SU-DHL-6 (cell line): ENCODE results near the gene NR5A2.

Source experiments
- H2AFZ ChIP-seq: fragments of 200-600 bp; sonication (generic); 2 replicates; pipeline ENCODE4 v1.6.1; 2014; ENCODE audit warnings: low read depth, mild to moderate bottlenecking, moderate library complexity, mixed read lengths, antibody characterized with exemption, low read length; ENCODE audit not compliant: severe bottlenecking
- H3F3A ChIP-seq: fragments of 200-600 bp; shearing (Covaris generic); 2 replicates; pipeline ENCODE4 v1.6.0; 2016; ENCODE audit warnings: antibody characterized with exemption, mild to moderate bottlenecking; ENCODE audit not compliant: insufficient read depth
- H3K27ac ChIP-seq: fragments of 200-600 bp; sonication (generic); 2 replicates; pipeline ENCODE4 v1.5.1; 2016; ENCODE audit warnings: low read depth, mild to moderate bottlenecking, low read length, moderate library complexity, mixed read lengths
- H3K27me3 ChIP-seq: fragments of 200-600 bp; sonication (generic), shearing (Covaris generic); 2 replicates; pipeline ENCODE4 v1.6.0; 2014; ENCODE audit warnings: mild to moderate bottlenecking, low read length
- H3K36me3 ChIP-seq: fragments of 200-600 bp; sonication (generic); 2 replicates; pipeline ENCODE4 v1.6.1; 2014; ENCODE audit warnings: mild to moderate bottlenecking, low read length, mixed read lengths
- H3K4me2 ChIP-seq: fragments of 300-600, 200-600 bp; shearing (Covaris generic), sonication (generic); 2 replicates; pipeline ENCODE4 v1.6.0; 2014; ENCODE audit warnings: low read length, low read depth, mild to moderate bottlenecking; ENCODE audit not compliant: poor library complexity, severe bottlenecking
- H3K4me3 ChIP-seq: fragments of 200-600 bp; sonication (generic); 2 replicates; pipeline ENCODE4 v1.5.1; 2014; ENCODE audit warnings: antibody characterized with exemption, low read length, mild to moderate bottlenecking, mixed read lengths; ENCODE audit not compliant: insufficient read depth, poor library complexity, severe bottlenecking
- H3K79me2 ChIP-seq: fragments of 200-600 bp; sonication (generic); 2 replicates; pipeline ENCODE4 v1.6.1; 2014; ENCODE audit warnings: mild to moderate bottlenecking, low read length, moderate library complexity; ENCODE audit not compliant: insufficient read depth
- H3K9ac ChIP-seq: fragments of 200-600 bp; sonication (generic); 2 replicates; pipeline ENCODE4 v1.7.0; 2014; ENCODE audit warnings: mild to moderate bottlenecking, low read length
- H3K9me2 ChIP-seq: fragments of 200-600 bp; sonication (generic); replicated peaks from 2 replicates; pipeline ENCODE4 v1.6.1; 2014; ENCODE audit warnings: low read length; ENCODE audit not compliant: insufficient read depth
- H3K9me3 ChIP-seq: fragments of 200-600 bp; sonication (generic); 2 replicates; pipeline ENCODE4 v1.6.1; 2014; ENCODE audit warnings: low read length, mixed read lengths; ENCODE audit not compliant: insufficient read depth
- H4K20me1 ChIP-seq: fragments of 200-600 bp; sonication (generic); 2 replicates; pipeline ENCODE4 v1.6.1; 2014; ENCODE audit warnings: low read depth, mild to moderate bottlenecking, antibody characterized with exemption, low read length, moderate library complexity, mixed read lengths
- CTCF ChIP-seq: fragments of 200-600 bp; sonication (generic); IDR thresholded peaks from one replicate; pipeline ENCODE4 v1.5.1; 2017; ENCODE audit warnings: antibody characterized with exemption, mild to moderate bottlenecking, low read length, moderate library complexity; ENCODE audit not compliant: insufficient read depth, poor library complexity, severe bottlenecking
- EZH2phosphoT487 ChIP-seq: fragments of 200-600 bp; sonication (generic), shearing (Covaris generic); conservative IDR thresholded peaks from 2 replicates; pipeline ENCODE4 v1.6.1; 2018; ENCODE audit warnings: mild to moderate bottlenecking, antibody characterized with exemption, low read length, moderate library complexity, mixed read lengths

Gene NR5A2

GRCh38 chr1:200075938-200076546 lies 48.5 kb downstream of the NR5A2 start:
- no peaks in the 10 kb centered on the region for H4K20me1 ChIP-seq
- no peak overlapping the region for H3K9ac ChIP-seq
- TF ChIP-seq CTCF (no peak), EZH2phosphoT487 (no peak)
- H3K4me2 ChIP-seq: peak overlapping the region; percentile 6
- no peak overlapping the region for H3K27ac ChIP-seq
- no peaks in the 10 kb centered on the region for H3K36me3 ChIP-seq
- H3K4me3 ChIP-seq: no peak overlapping the region
- no peaks in the 10 kb centered on the region for H3K27me3 ChIP-seq
- H3K9me3 ChIP-seq: no peaks in the 10 kb centered on the region
- no peaks in the 10 kb centered on the region for H3K9me2 ChIP-seq
- H3F3A ChIP-seq: no peaks in the 10 kb centered on the region
- no peak overlapping the region for H2AFZ ChIP-seq
- no peaks in the 10 kb centered on the region for H3K79me2 ChIP-seq

GRCh38 chr1:200079232-200079940 lies 51.9 kb downstream of the NR5A2 start:
- H4K20me1 ChIP-seq: no peaks in the 10 kb centered on the region
- no peaks in the 10 kb centered on the region for H3K27me3 ChIP-seq
- TF ChIP-seq EZH2phosphoT487 (no peak), CTCF (no peak)
- no peak overlapping the region for H3K9ac ChIP-seq
- H3K27ac ChIP-seq: no peak overlapping the region
- H3K9me2 ChIP-seq: no peaks in the 10 kb centered on the region
- H3K9me3 ChIP-seq: no peaks in the 10 kb centered on the region
- H3K79me2 ChIP-seq: no peaks in the 10 kb centered on the region
- H3F3A ChIP-seq: no peaks in the 10 kb centered on the region
- no peak overlapping the region for H3K4me2 ChIP-seq
- H2AFZ ChIP-seq: no peak overlapping the region
- no peak overlapping the region for H3K4me3 ChIP-seq
- no peaks in the 10 kb centered on the region for H3K36me3 ChIP-seq

- Histone ChIP-seq H3K9me2 (no peaks in the 10 kb centered on the region), H2AFZ (no peak overlapping the region), H3K27ac (no peak overlapping the region), H3K4me2 (no peak overlapping the region), H3K79me2 (no peaks in the 10 kb centered on the region), H3K36me3 (no peaks in the 10 kb centered on the region), H3K27me3 (no peaks in the 10 kb centered on the region), H3K9me3 (no peaks in the 10 kb centered on the region), H3K9ac (no peak overlapping the region), H4K20me1 (no peaks in the 10 kb centered on the region), H3K4me3 (no peak overlapping the region), H3F3A (no peaks in the 10 kb centered on the region)
- TF ChIP-seq CTCF (no peak), EZH2phosphoT487 (no peak)
Observed at GRCh38 chr1:200081151-200081968, 53.9 kb downstream of the NR5A2 start.
